Karpas-422 (cell line): ENCODE data around the gene ASTN2. TPM values are rescaled to one million over a fixed set of nuclear protein-coding genes. Genes with fewer than 3 reads are reported as not detected.
A peak's percentile ranks its signal among the peaks of the same experiment; 100 is the strongest.

Experiments used
- DNase-seq: peaks from one replicate; pipeline ENCODE4 v3.0.0-alpha.2; 2015
- H2AFZ ChIP-seq: fragments of 200-600 bp; sonication (generic); 2 replicates; pipeline ENCODE4 v1.6.1; 2014; ENCODE audit warnings: antibody characterized with exemption, low read length, mixed read lengths
- H3K27ac ChIP-seq: fragments of 200-600 bp; sonication (generic); 2 replicates; pipeline ENCODE4 v1.5.1; 2014; ENCODE audit warnings: mild to moderate bottlenecking, low read length, moderate library complexity
- H3K27me3 ChIP-seq: fragments of 200-600 bp; sonication (generic); 2 replicates; pipeline ENCODE4 v1.6.1; 2014; ENCODE audit warnings: low read length, mixed read lengths
- H3K36me3 ChIP-seq: fragments of 200-600 bp; sonication (generic); 2 replicates; pipeline ENCODE4 v1.6.1; 2014; ENCODE audit warnings: low read length, mixed read lengths; ENCODE audit not compliant: insufficient read depth
- H3K4me1 ChIP-seq: fragments of 200-600 bp; sonication (generic); 2 replicates; pipeline ENCODE4 v1.6.1; 2014; ENCODE audit warnings: mild to moderate bottlenecking, low read length, mixed read lengths
- H3K4me2 ChIP-seq: fragments of 200-600 bp; sonication (generic); 2 replicates; pipeline ENCODE4 v1.6.1; 2014; ENCODE audit warnings: low read length, low read depth, mild to moderate bottlenecking; ENCODE audit not compliant: poor library complexity, severe bottlenecking
- H3K4me3 ChIP-seq: fragments of 200-600 bp; sonication (generic); 2 replicates; pipeline ENCODE4 v1.5.1; 2014; ENCODE audit warnings: mild to moderate bottlenecking, antibody characterized with exemption, low read length, mixed read lengths
- H3K79me2 ChIP-seq: fragments of 200-600 bp; sonication (generic); 2 replicates; pipeline ENCODE4 v1.6.1; 2014; ENCODE audit warnings: mild to moderate bottlenecking, low read length, mixed read lengths
- H3K9ac ChIP-seq: fragments of 200-600 bp; sonication (generic); 2 replicates; pipeline ENCODE4 v1.6.0; 2014; ENCODE audit warnings: low read length
- H3K9me2 ChIP-seq: fragments of 200-600 bp; sonication (generic), shearing (Covaris generic); replicated peaks from 2 replicates; pipeline ENCODE4 v1.6.0; 2014; ENCODE audit warnings: mild to moderate bottlenecking, low read length, moderate library complexity; ENCODE audit not compliant: insufficient read depth
- H3K9me3 ChIP-seq: fragments of 300-700, 200-600 bp; sonication (generic); 2 replicates; pipeline ENCODE4 v1.6.1; 2014; ENCODE audit warnings: low read length, mixed read lengths
- H4K20me1 ChIP-seq: fragments of 200-600 bp; sonication (generic); 2 replicates; pipeline ENCODE4 v1.6.1; 2014; ENCODE audit warnings: mild to moderate bottlenecking, antibody characterized with exemption, low read length, low read depth; ENCODE audit not compliant: insufficient read depth
- total RNA-seq: library from RNA; depleted of rRNA; stranded (reverse); fragments of >200 nt; shearing (Covaris generic); gene quantifications from 2 replicates; pipeline ENCODE4 v1.2.3, GENCODE V29; 2014; ENCODE audit warnings: low replicate concordance

The ASTN2 gene
- total RNA-seq, 1 experiment from 2014 or later: 5.3 TPM

GRCh38 chr9:117354244-117354847, 60.5 kb downstream of the ASTN2 start:
- no peak overlapping the region for H3K27ac ChIP-seq
- H3K9me2 ChIP-seq: no peaks in the 10 kb centered on the region
- DNase-seq: peak; percentile 57
- no peaks in the 10 kb centered on the region for H3K36me3 ChIP-seq
- H3K4me2 ChIP-seq: no peak overlapping the region
- H3K4me3 ChIP-seq: no peak overlapping the region
- peaks cover 31% of the 10 kb centered on the region for H3K4me1 ChIP-seq
- no peaks in the 10 kb centered on the region for H3K9me3 ChIP-seq
- no peaks in the 10 kb centered on the region for H3K79me2 ChIP-seq
- H3K27me3 ChIP-seq: no peaks in the 10 kb centered on the region
- no peaks in the 10 kb centered on the region for H4K20me1 ChIP-seq
- peak overlapping the region; percentile 27 for H3K9ac ChIP-seq
- H2AFZ ChIP-seq: no peak overlapping the region

GRCh38 chr9:117344892-117345660, 69.8 kb downstream of the ASTN2 start:
- no peak for DNase-seq

GRCh38 chr9:117343427-117343826, 71.4 kb downstream of the ASTN2 start:
- no peak overlapping the region for H2AFZ ChIP-seq
- H3K79me2 ChIP-seq: no peaks in the 10 kb centered on the region
- H3K36me3 ChIP-seq: no peaks in the 10 kb centered on the region
- no peaks in the 10 kb centered on the region for H3K9me3 ChIP-seq
- no peak overlapping the region for H3K9ac ChIP-seq
- no peaks in the 10 kb centered on the region for H3K27me3 ChIP-seq
- no peak for DNase-seq
- H3K4me2 ChIP-seq: no peak overlapping the region
- no peak overlapping the region for H3K27ac ChIP-seq
- H3K9me2 ChIP-seq: no peaks in the 10 kb centered on the region
- H4K20me1 ChIP-seq: no peaks in the 10 kb centered on the region
- H3K4me1 ChIP-seq: peaks cover 3% of the 10 kb centered on the region; the same call in 1 of the 2 replicates
- H3K4me3 ChIP-seq: no peak overlapping the region

More at GRCh38 chr9:117344892-117345660, 69.8 kb downstream of the ASTN2 start:
- Histone ChIP-seq H3K36me3 (no peaks in the 10 kb centered on the region), H3K4me3 (no peak overlapping the region), H3K79me2 (no peaks in the 10 kb centered on the region), H3K4me2 (no peak overlapping the region), H3K4me1 (no peaks in the 10 kb centered on the region), H3K9ac (no peak overlapping the region), H2AFZ (no peak overlapping the region), H3K27me3 (no peaks in the 10 kb centered on the region), H3K9me3 (no peaks in the 10 kb centered on the region), H3K9me2 (no peaks in the 10 kb centered on the region), H3K27ac (no peak overlapping the region), H4K20me1 (no peaks in the 10 kb centered on the region)

- no peak overlapping the region for H2AFZ ChIP-seq
- no peaks in the 10 kb centered on the region for H3K9me2 ChIP-seq
- H3K27ac ChIP-seq: no peak overlapping the region
- H4K20me1 ChIP-seq: no peaks in the 10 kb centered on the region
- no peaks in the 10 kb centered on the region for H3K27me3 ChIP-seq
- H3K9ac ChIP-seq: no peak overlapping the region
- H3K36me3 ChIP-seq: no peaks in the 10 kb centered on the region
- H3K4me3 ChIP-seq: no peak overlapping the region
- no peak overlapping the region for H3K4me2 ChIP-seq
- no peak for DNase-seq
- H3K79me2 ChIP-seq: no peaks in the 10 kb centered on the region
- H3K9me3 ChIP-seq: no peaks in the 10 kb centered on the region
- peaks cover 4% of the 10 kb centered on the region for H3K4me1 ChIP-seq
Measured at GRCh38 chr9:117341151-117341550, 73.7 kb downstream of the ASTN2 start.

GRCh38 chr9:117340422-117340821, 74.4 kb downstream of the ASTN2 start:
- no peaks in the 10 kb centered on the region for H4K20me1 ChIP-seq

GRCh38 chr9:117335837-117336433, 78.9 kb downstream of the ASTN2 start:
- Histone ChIP-seq H3K36me3 (no peaks in the 10 kb centered on the region), H4K20me1 (no peaks in the 10 kb centered on the region), H3K79me2 (no peaks in the 10 kb centered on the region), H3K9ac (no peak overlapping the region), H3K4me2 (no peak overlapping the region), H2AFZ (no peak overlapping the region), H3K9me2 (no peaks in the 10 kb centered on the region), H3K27ac (no peak overlapping the region), H3K4me3 (no peak overlapping the region), H3K27me3 (no peaks in the 10 kb centered on the region), H3K9me3 (no peaks in the 10 kb centered on the region), H3K4me1 (peaks cover 10% of the 10 kb centered on the region)
- no peak for DNase-seq

More at GRCh38 chr9:117340422-117340821, 74.4 kb downstream of the ASTN2 start:
- Histone ChIP-seq H3K27me3 (no peaks in the 10 kb centered on the region), H3K9me2 (no peaks in the 10 kb centered on the region), H3K79me2 (no peaks in the 10 kb centered on the region), H3K36me3 (no peaks in the 10 kb centered on the region), H2AFZ (no peak overlapping the region), H3K27ac (no peak overlapping the region), H3K9ac (no peak overlapping the region), H3K4me2 (no peak overlapping the region), H3K9me3 (no peaks in the 10 kb centered on the region), H3K4me3 (no peak overlapping the region), H3K4me1 (peaks cover 10% of the 10 kb centered on the region)
- DNase-seq: no peak

- no peak overlapping the region for H3K4me2 ChIP-seq
- no peaks in the 10 kb centered on the region for H3K36me3 ChIP-seq
- DNase-seq: no peak
- no peak overlapping the region for H2AFZ ChIP-seq
- H3K27ac ChIP-seq: no peak overlapping the region
- H3K4me1 ChIP-seq: peaks cover 7% of the 10 kb centered on the region
- H3K9me3 ChIP-seq: no peaks in the 10 kb centered on the region
- H3K4me3 ChIP-seq: no peak overlapping the region
- H4K20me1 ChIP-seq: no peaks in the 10 kb centered on the region
- no peaks in the 10 kb centered on the region for H3K9me2 ChIP-seq
- H3K27me3 ChIP-seq: no peaks in the 10 kb centered on the region
- no peak overlapping the region for H3K9ac ChIP-seq
- no peaks in the 10 kb centered on the region for H3K79me2 ChIP-seq
Measured at GRCh38 chr9:117334101-117334500, 80.8 kb downstream of the ASTN2 start.

GRCh38 chr9:117325831-117326230, 89.0 kb downstream of the ASTN2 start:
- H3K36me3 ChIP-seq: no peaks in the 10 kb centered on the region
- no peaks in the 10 kb centered on the region for H3K79me2 ChIP-seq
- no peaks in the 10 kb centered on the region for H3K9me3 ChIP-seq
- H3K9ac ChIP-seq: no peak overlapping the region
- H3K9me2 ChIP-seq: no peaks in the 10 kb centered on the region
- DNase-seq: no peak
- H2AFZ ChIP-seq: no peak overlapping the region
- no peaks in the 10 kb centered on the region for H3K27me3 ChIP-seq
- no peak overlapping the region for H3K4me3 ChIP-seq
- H3K4me2 ChIP-seq: no peak overlapping the region
- peaks cover 9% of the 10 kb centered on the region for H3K4me1 ChIP-seq
- H3K27ac ChIP-seq: no peak overlapping the region
- no peaks in the 10 kb centered on the region for H4K20me1 ChIP-seq
